Measurements from ENCODE around the gene NAV3.

DNA sequence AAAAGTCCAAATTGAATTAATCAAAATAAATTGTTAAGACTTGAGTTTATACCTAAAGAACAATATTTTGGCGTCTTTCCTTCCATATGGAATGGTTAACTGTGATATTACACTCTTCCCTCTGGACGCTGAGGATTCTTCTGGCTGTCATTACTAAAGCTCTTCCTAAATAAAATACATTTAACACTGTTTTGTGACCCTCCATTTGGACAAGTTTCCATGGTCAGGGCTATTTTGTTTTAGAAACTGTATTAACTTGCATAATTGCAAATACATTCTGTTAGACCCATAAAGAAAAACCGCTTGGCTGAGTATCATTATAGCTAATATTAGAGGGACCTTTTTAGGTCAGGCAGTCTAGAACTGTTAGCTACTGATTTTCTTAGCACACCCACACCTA, 87.4 kb downstream of the NAV3 start:
- TF ChIP-seq, protein P1, sequence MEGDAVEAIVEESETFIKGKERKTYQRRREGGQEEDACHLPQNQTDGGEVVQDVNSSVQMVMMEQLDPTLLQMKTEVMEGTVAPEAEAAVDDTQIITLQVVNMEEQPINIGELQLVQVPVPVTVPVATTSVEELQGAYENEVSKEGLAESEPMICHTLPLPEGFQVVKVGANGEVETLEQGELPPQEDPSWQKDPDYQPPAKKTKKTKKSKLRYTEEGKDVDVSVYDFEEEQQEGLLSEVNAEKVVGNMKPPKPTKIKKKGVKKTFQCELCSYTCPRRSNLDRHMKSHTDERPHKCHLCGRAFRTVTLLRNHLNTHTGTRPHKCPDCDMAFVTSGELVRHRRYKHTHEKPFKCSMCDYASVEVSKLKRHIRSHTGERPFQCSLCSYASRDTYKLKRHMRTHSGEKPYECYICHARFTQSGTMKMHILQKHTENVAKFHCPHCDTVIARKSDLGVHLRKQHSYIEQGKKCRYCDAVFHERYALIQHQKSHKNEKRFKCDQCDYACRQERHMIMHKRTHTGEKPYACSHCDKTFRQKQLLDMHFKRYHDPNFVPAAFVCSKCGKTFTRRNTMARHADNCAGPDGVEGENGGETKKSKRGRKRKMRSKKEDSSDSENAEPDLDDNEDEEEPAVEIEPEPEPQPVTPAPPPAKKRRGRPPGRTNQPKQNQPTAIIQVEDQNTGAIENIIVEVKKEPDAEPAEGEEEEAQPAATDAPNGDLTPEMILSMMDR (IDR thresholded peaks at IDR 0.05; ENCODE audit: insufficient read depth, low read length), result no peak
- TF ChIP-seq, protein P2, sequence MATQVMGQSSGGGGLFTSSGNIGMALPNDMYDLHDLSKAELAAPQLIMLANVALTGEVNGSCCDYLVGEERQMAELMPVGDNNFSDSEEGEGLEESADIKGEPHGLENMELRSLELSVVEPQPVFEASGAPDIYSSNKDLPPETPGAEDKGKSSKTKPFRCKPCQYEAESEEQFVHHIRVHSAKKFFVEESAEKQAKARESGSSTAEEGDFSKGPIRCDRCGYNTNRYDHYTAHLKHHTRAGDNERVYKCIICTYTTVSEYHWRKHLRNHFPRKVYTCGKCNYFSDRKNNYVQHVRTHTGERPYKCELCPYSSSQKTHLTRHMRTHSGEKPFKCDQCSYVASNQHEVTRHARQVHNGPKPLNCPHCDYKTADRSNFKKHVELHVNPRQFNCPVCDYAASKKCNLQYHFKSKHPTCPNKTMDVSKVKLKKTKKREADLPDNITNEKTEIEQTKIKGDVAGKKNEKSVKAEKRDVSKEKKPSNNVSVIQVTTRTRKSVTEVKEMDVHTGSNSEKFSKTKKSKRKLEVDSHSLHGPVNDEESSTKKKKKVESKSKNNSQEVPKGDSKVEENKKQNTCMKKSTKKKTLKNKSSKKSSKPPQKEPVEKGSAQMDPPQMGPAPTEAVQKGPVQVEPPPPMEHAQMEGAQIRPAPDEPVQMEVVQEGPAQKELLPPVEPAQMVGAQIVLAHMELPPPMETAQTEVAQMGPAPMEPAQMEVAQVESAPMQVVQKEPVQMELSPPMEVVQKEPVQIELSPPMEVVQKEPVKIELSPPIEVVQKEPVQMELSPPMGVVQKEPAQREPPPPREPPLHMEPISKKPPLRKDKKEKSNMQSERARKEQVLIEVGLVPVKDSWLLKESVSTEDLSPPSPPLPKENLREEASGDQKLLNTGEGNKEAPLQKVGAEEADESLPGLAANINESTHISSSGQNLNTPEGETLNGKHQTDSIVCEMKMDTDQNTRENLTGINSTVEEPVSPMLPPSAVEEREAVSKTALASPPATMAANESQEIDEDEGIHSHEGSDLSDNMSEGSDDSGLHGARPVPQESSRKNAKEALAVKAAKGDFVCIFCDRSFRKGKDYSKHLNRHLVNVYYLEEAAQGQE (IDR thresholded peaks at IDR 0.05; ENCODE audit: insufficient replicate concordance, low read depth), result no peak
- TF ChIP-seq POLR2AphosphoS5 (IDR thresholded peaks at IDR 0.05; ENCODE audit: low read depth), result no peak

Measured in HL-60 (cell line).